ENCODE results near the gene EFCAB12.

GRCh38 chr3:129378949-129379348, 49.5 kb downstream of the EFCAB12 start:
- TF ChIP-seq, protein P1, sequence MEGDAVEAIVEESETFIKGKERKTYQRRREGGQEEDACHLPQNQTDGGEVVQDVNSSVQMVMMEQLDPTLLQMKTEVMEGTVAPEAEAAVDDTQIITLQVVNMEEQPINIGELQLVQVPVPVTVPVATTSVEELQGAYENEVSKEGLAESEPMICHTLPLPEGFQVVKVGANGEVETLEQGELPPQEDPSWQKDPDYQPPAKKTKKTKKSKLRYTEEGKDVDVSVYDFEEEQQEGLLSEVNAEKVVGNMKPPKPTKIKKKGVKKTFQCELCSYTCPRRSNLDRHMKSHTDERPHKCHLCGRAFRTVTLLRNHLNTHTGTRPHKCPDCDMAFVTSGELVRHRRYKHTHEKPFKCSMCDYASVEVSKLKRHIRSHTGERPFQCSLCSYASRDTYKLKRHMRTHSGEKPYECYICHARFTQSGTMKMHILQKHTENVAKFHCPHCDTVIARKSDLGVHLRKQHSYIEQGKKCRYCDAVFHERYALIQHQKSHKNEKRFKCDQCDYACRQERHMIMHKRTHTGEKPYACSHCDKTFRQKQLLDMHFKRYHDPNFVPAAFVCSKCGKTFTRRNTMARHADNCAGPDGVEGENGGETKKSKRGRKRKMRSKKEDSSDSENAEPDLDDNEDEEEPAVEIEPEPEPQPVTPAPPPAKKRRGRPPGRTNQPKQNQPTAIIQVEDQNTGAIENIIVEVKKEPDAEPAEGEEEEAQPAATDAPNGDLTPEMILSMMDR (IDR thresholded peaks at IDR 0.05): no peak
- TF ChIP-seq EZH2 (IDR thresholded peaks at IDR 0.05) (no peak), EZH2phosphoT487 (IDR thresholded peaks at IDR 0.05) (no peak)

Measured in neural progenitor cell (in vitro differentiated cells).